ENCODE measurements around the gene CPNE6. TPM values are rescaled to one million over a fixed set of nuclear protein-coding genes. Genes with fewer than 3 reads are reported as not detected.

The CPNE6 gene
- total and polyA plus RNA-seq, 2 of the 13 experiments (the other 11 are each of a cell fraction or from before 2014, with no cell fraction given) = not detected

- TF ChIP-seq GRHL1 (CRISPR knock-in tag; conservative IDR thresholded peaks at IDR 0.05) (no peak), NAIF1 (CRISPR knock-in tag; IDR thresholded peaks at IDR 0.05; ENCODE audit: borderline replicate concordance) (no peak), ZBTB7A (CRISPR knock-in tag; IDR thresholded peaks at IDR 0.05) (no peak), HOXA3 (CRISPR knock-in tag; IDR thresholded peaks at IDR 0.05) (peak; percentile 53), DR1 (CRISPR knock-in tag; IDR thresholded peaks at IDR 0.05) (no peak; the same call in 1 of the 2 replicates), YEATS4 (CRISPR knock-in tag; IDR thresholded peaks at IDR 0.05; ENCODE audit: borderline replicate concordance) (peak; percentile 68), MED13 (CRISPR knock-in tag; IDR thresholded peaks at IDR 0.05) (no peak; the same call in 1 of the 2 replicates), MTF2 (CRISPR knock-in tag; IDR thresholded peaks at IDR 0.05; ENCODE audit: borderline replicate concordance) (peak; percentile 51; the same call in 1 of the 2 replicates), GTF3A (CRISPR knock-in tag; conservative IDR thresholded peaks at IDR 0.05) (no peak; the same call in 1 of the 2 replicates), FOXA1 (IDR thresholded peaks at IDR 0.05) (no peak), FOXA1 (CRISPR knock-in tag; IDR thresholded peaks at IDR 0.05) (no peak), CREBL2 (CRISPR knock-in tag; IDR thresholded peaks at IDR 0.05; ENCODE audit: borderline replicate concordance) (no peak), FOSL2 (CRISPR knock-in tag; IDR thresholded peaks at IDR 0.05) (no peak), ZMAT3 (CRISPR knock-in tag; conservative IDR thresholded peaks at IDR 0.05) (peak; percentile 81), HMGA1 (CRISPR knock-in tag; conservative IDR thresholded peaks at IDR 0.05) (no peak), HIC2 (CRISPR knock-in tag; IDR thresholded peaks at IDR 0.05; ENCODE audit: low read depth) (peak; percentile 61; the same call in 1 of the 2 replicates), ZZZ3 (CRISPR knock-in tag; IDR thresholded peaks at IDR 0.05; ENCODE audit: borderline replicate concordance) (no peak), PATZ1 (CRISPR knock-in tag; IDR thresholded peaks at IDR 0.05) (peak; percentile 86), FOXK2 (IDR thresholded peaks at IDR 0.05) (no peak), ZNF740 (CRISPR knock-in tag; IDR thresholded peaks at IDR 0.05) (no peak), REXO4 (CRISPR knock-in tag; IDR thresholded peaks at IDR 0.05; ENCODE audit: borderline replicate concordance) (no peak), NFYC (CRISPR knock-in tag; IDR thresholded peaks at IDR 0.05) (0 out of 2 replicates have a peak, but pooled peaks have one; percentile 10), ZNF343 (CRISPR knock-in tag; IDR thresholded peaks at IDR 0.05) (0 out of 2 replicates have a peak, but pooled peaks have one; percentile 15), ZNF329 (CRISPR knock-in tag; IDR thresholded peaks at IDR 0.05; ENCODE audit: low read depth) (peak; percentile 49; the same call in 1 of the 2 replicates), BRCA1 (CRISPR knock-in tag; IDR thresholded peaks at IDR 0.05) (peak; percentile 93; the same call in 1 of the 2 replicates)
Measured at GRCh38 chr14:24080888-24081738, 9.8 kb downstream of the CPNE6 start (continued).

Measured in HepG2 (cell line).